DMS79 (cell line): ENCODE measurements around the gene UBN1.
A peak's percentile ranks its signal among the peaks of the same experiment; 100 is the strongest.
"Not testable (repeated sequence)": the region's sequence is repeated elsewhere in the genome, so short reads cannot be mapped to it uniquely, and the experiment has no call there.

Source experiments
- DNase-seq: peaks from one replicate; lab custom pipeline; 2025; lab: John Stamatoyannopoulos, UW

The UBN1 gene

GRCh38 chr16:4909825-4910224 is 62.5 kb downstream of the UBN1 start:
- DNase-seq, result no peak

GRCh38 chr16:4910828-4911227 is 63.5 kb downstream of the UBN1 start:
- DNase-seq, result no peak

GRCh38 chr16:4911970-4912386 is 64.7 kb downstream of the UBN1 start:
- no peak for DNase-seq

- no peak for DNase-seq
Observed at GRCh38 chr16:4913130-4913773, 66.0 kb downstream of the UBN1 start.

- no peak for DNase-seq
Observed at GRCh38 chr16:4913774-4914525, 66.7 kb downstream of the UBN1 start.

- no peak for DNase-seq
Observed at GRCh38 chr16:4914528-4915225, 67.4 kb downstream of the UBN1 start.

GRCh38 chr16:4915226-4915761 is 68.0 kb downstream of the UBN1 start:
- DNase-seq, result no peak

- no peak for DNase-seq
Observed at GRCh38 chr16:4917117-4917516, 69.8 kb downstream of the UBN1 start.

GRCh38 chr16:4918781-4919251 is 71.5 kb downstream of the UBN1 start:
- DNase-seq, result peak; percentile 94

GRCh38 chr16:4920826-4921225 is 73.5 kb downstream of the UBN1 start:
- no peak for DNase-seq

GRCh38 chr16:4922721-4923342 is 75.6 kb downstream of the UBN1 start:
- no peak for DNase-seq

GRCh38 chr16:4923853-4924252 is 76.6 kb downstream of the UBN1 start:
- no peak for DNase-seq

GRCh38 chr16:4924593-4925292 is 77.5 kb downstream of the UBN1 start:
- DNase-seq, result no peak

GRCh38 chr16:4925293-4925607 is 78.0 kb downstream of the UBN1 start:
- DNase-seq, result no peak

GRCh38 chr16:4925791-4926190 is 78.5 kb downstream of the UBN1 start:
- DNase-seq, result no peak

- DNase-seq, result no peak
Observed at GRCh38 chr16:4926928-4927327, 79.6 kb downstream of the UBN1 start.

- no peak for DNase-seq
Observed at GRCh38 chr16:4927661-4928060, 80.4 kb downstream of the UBN1 start.

- DNase-seq, result no peak
Observed at GRCh38 chr16:4928227-4928626, 80.9 kb downstream of the UBN1 start.

GRCh38 chr16:4929619-4930018 is 82.3 kb downstream of the UBN1 start:
- not testable (repeated sequence) for DNase-seq

- no peak for DNase-seq
Observed at GRCh38 chr16:4931381-4931780, 84.1 kb downstream of the UBN1 start.
